Activated naive CD4-positive, alpha-beta T cell treated with anti-CD3 and anti-CD28 coated beads, Interleukin-2, amount 10 ng/mL, durations not matched to agents 7 days and 5 days (primary cell): ENCODE results near the gene CNN2.

Experiments
- CTCF ChIA-PET: fragments of 350-600 bp; sonication (Branson Sonifier 250); formaldehyde crosslinking; loops from one replicate; lab custom pipeline; 2021; ENCODE audit warnings: antibody characterized with exemption; lab: Charles Lee
- DNase-seq: peaks from one replicate; pipeline ENCODE4 v3.0.0-alpha.2; 2020
- H3K27ac Mint-ChIP-seq: one replicate; pipeline ENCODE4 v1.8.0; 2021; ENCODE audit warnings: mild to moderate bottlenecking, moderate library complexity, mixed read lengths
- H3K27me3 Mint-ChIP-seq: one replicate; pipeline ENCODE4 v1.8.0; 2021; ENCODE audit warnings: mild to moderate bottlenecking, mixed read lengths
- H3K36me3 Mint-ChIP-seq: one replicate; pipeline ENCODE4 v1.8.0; 2021; ENCODE audit warnings: mixed read lengths
- H3K4me1 Mint-ChIP-seq: one replicate; pipeline ENCODE4 v1.8.0; 2021; ENCODE audit warnings: mixed read lengths
- H3K4me3 Mint-ChIP-seq: one replicate; pipeline ENCODE4 v1.8.0; 2021; ENCODE audit warnings: mild to moderate bottlenecking, moderate library complexity, mixed read lengths
- H3K9me3 Mint-ChIP-seq: one replicate; pipeline ENCODE4 v1.8.0; 2021; ENCODE audit warnings: mixed read lengths

The CNN2 gene

GRCh38 chr19:1070576-1070930, 44.1 kb downstream of the CNN2 start:
- DNase-seq = no peak
- peak overlapping the region; percentile 93 for H3K27ac Mint-ChIP-seq
- H3K9me3 Mint-ChIP-seq = no peaks in the 10 kb centered on the region
- peak overlapping the region; percentile 86 for H3K4me3 Mint-ChIP-seq
- no peaks in the 10 kb centered on the region for H3K27me3 Mint-ChIP-seq
- H3K36me3 Mint-ChIP-seq = peaks cover 41% of the 10 kb centered on the region
- CTCF ChIA-PET = interaction anchor here (0.9 kb wide), 1 partner anchor 8 kb away, joined by 4 read pairs; no protein-coding TSS in a partner anchor
- peaks cover 61% of the 10 kb centered on the region for H3K4me1 Mint-ChIP-seq

- H3K4me3 Mint-ChIP-seq = peak overlapping the region; percentile 73
- peaks cover 61% of the 10 kb centered on the region for H3K4me1 Mint-ChIP-seq
- H3K27me3 Mint-ChIP-seq = no peaks in the 10 kb centered on the region
- CTCF ChIA-PET = no interaction called here
- H3K36me3 Mint-ChIP-seq = peaks cover 47% of the 10 kb centered on the region
- H3K9me3 Mint-ChIP-seq = no peaks in the 10 kb centered on the region
- no peak for DNase-seq
- peak overlapping the region; percentile 86 for H3K27ac Mint-ChIP-seq
These were observed 44.8 kb downstream of the CNN2 start for GRCh38 chr19:1070931-1071791.

GRCh38 chr19:1072371-1073015, 46.1 kb downstream of the CNN2 start:
- H3K36me3 Mint-ChIP-seq = peaks cover 55% of the 10 kb centered on the region
- no peak for DNase-seq
- H3K27ac Mint-ChIP-seq = peak overlapping the region; percentile 86
- no peaks in the 10 kb centered on the region for H3K9me3 Mint-ChIP-seq
- CTCF ChIA-PET = interaction anchor here (0.6 kb wide), 1 partner anchor 35 kb away, joined by 4 read pairs; no protein-coding TSS in a partner anchor
- peaks cover 66% of the 10 kb centered on the region for H3K4me1 Mint-ChIP-seq
- peak overlapping the region; percentile 73 for H3K4me3 Mint-ChIP-seq
- H3K27me3 Mint-ChIP-seq = no peaks in the 10 kb centered on the region

GRCh38 chr19:1073063-1073955, 46.9 kb downstream of the CNN2 start:
- peak overlapping the region; percentile 86 for H3K27ac Mint-ChIP-seq
- peak overlapping the region; percentile 65 for H3K4me3 Mint-ChIP-seq
- peak; percentile 40 for DNase-seq
- peaks cover 58% of the 10 kb centered on the region for H3K36me3 Mint-ChIP-seq
- CTCF ChIA-PET = interaction anchor here (1.0 kb wide), 1 partner anchor 171 kb away, joined by 3 read pairs; no protein-coding TSS in a partner anchor
- peaks cover 66% of the 10 kb centered on the region for H3K4me1 Mint-ChIP-seq
- H3K27me3 Mint-ChIP-seq = no peaks in the 10 kb centered on the region
- no peaks in the 10 kb centered on the region for H3K9me3 Mint-ChIP-seq

- H3K36me3 Mint-ChIP-seq = peaks cover 53% of the 10 kb centered on the region
- CTCF ChIA-PET = interaction anchor here (1.0 kb wide), 1 partner anchor 170 kb away, joined by 3 read pairs; no protein-coding TSS in a partner anchor
- peaks cover 60% of the 10 kb centered on the region for H3K4me1 Mint-ChIP-seq
- H3K4me3 Mint-ChIP-seq = peak overlapping the region; percentile 65
- H3K9me3 Mint-ChIP-seq = no peaks in the 10 kb centered on the region
- H3K27me3 Mint-ChIP-seq = no peaks in the 10 kb centered on the region
- peak overlapping the region; percentile 80 for H3K27ac Mint-ChIP-seq
- no peak for DNase-seq
These were observed 47.6 kb downstream of the CNN2 start for GRCh38 chr19:1073956-1074517.

GRCh38 chr19:1074544-1075283, 48.3 kb downstream of the CNN2 start:
- peak; percentile 92 for DNase-seq
- Mint-ChIP-seq H3K4me1 (peaks cover 62% of the 10 kb centered on the region), H3K27ac (peak overlapping the region; percentile 97), H3K9me3 (no peaks in the 10 kb centered on the region), H3K27me3 (peaks cover 3% of the 10 kb centered on the region), H3K4me3 (peak overlapping the region; percentile 89), H3K36me3 (peaks cover 51% of the 10 kb centered on the region)
- CTCF ChIA-PET = interaction anchor here (1.0 to 2.1 kb wide), 2 partner anchors 10 to 170 kb away, joined by 3 to 10 read pairs; no protein-coding TSS in a partner anchor

GRCh38 chr19:1076046-1076386, 49.6 kb downstream of the CNN2 start:
- peaks cover 3% of the 10 kb centered on the region for H3K27me3 Mint-ChIP-seq

GRCh38 chr19:1076951-1077350, 50.5 kb downstream of the CNN2 start:
- Mint-ChIP-seq H3K4me1 (peaks cover 68% of the 10 kb centered on the region), H3K4me3 (peak overlapping the region; percentile 89), H3K9me3 (no peaks in the 10 kb centered on the region), H3K27me3 (peaks cover 3% of the 10 kb centered on the region), H3K27ac (peak overlapping the region; percentile 97), H3K36me3 (peaks cover 61% of the 10 kb centered on the region)
- CTCF ChIA-PET = interaction anchor here (0.6 to 2.4 kb wide), 5 partner anchors 9 to 140 kb away, joined by 3 to 13 read pairs (median 3); partner anchors contain the start of gene ARHGAP45
- peak; percentile 97 for DNase-seq

More at GRCh38 chr19:1076046-1076386, 49.6 kb downstream of the CNN2 start:
- H3K9me3 Mint-ChIP-seq = no peaks in the 10 kb centered on the region
- peaks cover 61% of the 10 kb centered on the region for H3K36me3 Mint-ChIP-seq
- CTCF ChIA-PET = interaction anchor here (0.6 to 2.4 kb wide), 4 partner anchors 9 to 37 kb away, joined by 3 to 13 read pairs (median 6); partner anchors contain the start of gene ARHGAP45
- DNase-seq = no peak
- H3K4me1 Mint-ChIP-seq = peaks cover 65% of the 10 kb centered on the region
- H3K27ac Mint-ChIP-seq = peak overlapping the region; percentile 97
- H3K4me3 Mint-ChIP-seq = peak overlapping the region; percentile 89

GRCh38 chr19:1079566-1080111, 53.2 kb downstream of the CNN2 start:
- Mint-ChIP-seq H3K27ac (peak overlapping the region; percentile 97), H3K4me3 (peak overlapping the region; percentile 89), H3K36me3 (peaks cover 57% of the 10 kb centered on the region), H3K27me3 (peaks cover 3% of the 10 kb centered on the region), H3K9me3 (no peaks in the 10 kb centered on the region), H3K4me1 (peaks cover 64% of the 10 kb centered on the region)
- peak; percentile 88 for DNase-seq
- CTCF ChIA-PET = interaction anchor here (1.4 kb wide), 1 partner anchor 15 kb away, joined by 6 read pairs; no protein-coding TSS in a partner anchor

GRCh38 chr19:1080360-1081161, 54.2 kb downstream of the CNN2 start:
- CTCF ChIA-PET = interaction anchor here (0.7 to 1.4 kb wide), 2 partner anchors 16 kb away, joined by 3 to 6 read pairs; no protein-coding TSS in a partner anchor
- Mint-ChIP-seq H3K27me3 (peaks cover 3% of the 10 kb centered on the region), H3K4me3 (peak overlapping the region; percentile 41), H3K36me3 (peaks cover 64% of the 10 kb centered on the region), H3K9me3 (no peaks in the 10 kb centered on the region), H3K4me1 (peaks cover 68% of the 10 kb centered on the region), H3K27ac (peak overlapping the region; percentile 79)
- DNase-seq = no peak

- no peak for DNase-seq
These were observed 55.1 kb downstream of the CNN2 start for GRCh38 chr19:1081301-1082164.

More at GRCh38 chr19:1081301-1082164, 55.1 kb downstream of the CNN2 start:
- Mint-ChIP-seq H3K36me3 (peaks cover 59% of the 10 kb centered on the region), H3K27me3 (peaks cover 3% of the 10 kb centered on the region), H3K4me3 (peak overlapping the region; percentile 41), H3K4me1 (peaks cover 64% of the 10 kb centered on the region), H3K27ac (peak overlapping the region; percentile 81), H3K9me3 (no peaks in the 10 kb centered on the region)
- CTCF ChIA-PET = interaction anchor here (0.7 to 1.3 kb wide), 3 partner anchors 14 to 32 kb away, joined by 3 read pairs; no protein-coding TSS in a partner anchor
